OCI-LY7 (cell line): ENCODE results near the gene SLC6A6. TPM values are rescaled to one million over a fixed set of nuclear protein-coding genes. Genes with fewer than 3 reads are reported as not detected.

ENCODE experiments used
- BruUV-seq: library from RNA; stranded (reverse); fragments of 400-500 nt; replicated peaks from 2 replicates; lab custom pipeline; 2021; lab: Mats Ljungman, UMichigan
- CTCF ChIA-PET: fragments of 300-600 bp; sonication (Branson Sonifier 250); formaldehyde crosslinking; loops from one replicate; lab custom pipeline; 2022; ENCODE audit warnings: antibody characterized with exemption; ENCODE audit not compliant: unreplicated experiment; lab: Charles Lee
- POLR2A ChIA-PET: fragments of 300-600 bp; sonication (Branson Sonifier 250); formaldehyde crosslinking; loops from one replicate; lab custom pipeline; 2022; ENCODE audit warnings: antibody characterized with exemption; lab: Charles Lee
- DNase-seq: peaks from one replicate; pipeline ENCODE4 v3.0.0-alpha.2; 2015; ENCODE audit warnings: low spot score
- H2AFZ ChIP-seq: fragments of 200-600 bp; sonication (generic), shearing (Covaris generic); 2 replicates; pipeline ENCODE4 v1.6.1; 2014; ENCODE audit warnings: mild to moderate bottlenecking, antibody characterized with exemption, low read length, moderate library complexity
- H3K27ac ChIP-seq: fragments of 200-600 bp; sonication (generic); 2 replicates; pipeline ENCODE4 v1.5.1; 2014; ENCODE audit warnings: mixed run types, low read depth, mild to moderate bottlenecking, moderate library complexity, low read length, inconsistent platforms; ENCODE audit not compliant: poor library complexity, severe bottlenecking
- H3K36me3 ChIP-seq: fragments of 200-600 bp; sonication (generic); 2 replicates; pipeline ENCODE4 v1.6.1; 2014; ENCODE audit warnings: mild to moderate bottlenecking, antibody characterized with exemption, low read length, moderate library complexity, mixed read lengths; ENCODE audit not compliant: insufficient read depth
- H3K4me1 ChIP-seq: fragments of 200-600 bp; sonication (generic); 2 replicates; pipeline ENCODE4 v1.5.1; 2014; ENCODE audit warnings: mild to moderate bottlenecking, low read length; ENCODE audit not compliant: insufficient read depth, poor library complexity, severe bottlenecking
- H3K4me2 ChIP-seq: fragments of 200-600 bp; sonication (generic); 2 replicates; pipeline ENCODE4 v1.6.1; 2014; ENCODE audit warnings: mild to moderate bottlenecking, low read length
- H3K4me3 ChIP-seq: fragments of 200-600 bp; sonication (generic); 2 replicates; pipeline ENCODE4 v1.5.1; 2014; ENCODE audit warnings: mild to moderate bottlenecking, low read depth, low read length; ENCODE audit not compliant: poor library complexity, severe bottlenecking
- H3K79me2 ChIP-seq: fragments of 200-600 bp; sonication (generic); 2 replicates; pipeline ENCODE4 v1.6.1; 2016; ENCODE audit warnings: low read depth, mild to moderate bottlenecking, low read length, moderate library complexity, mixed read lengths; ENCODE audit not compliant: insufficient read depth
- H3K9me2 ChIP-seq: fragments of 200-600 bp; sonication (generic); 2 replicates; pipeline ENCODE4 v1.6.1; 2016; ENCODE audit warnings: mild to moderate bottlenecking, low read length, mixed read lengths; ENCODE audit not compliant: insufficient read depth
- H3K9me3 ChIP-seq: fragments of 200-600 bp; sonication (generic); 2 replicates; pipeline ENCODE4 v1.6.1; 2014; ENCODE audit warnings: mild to moderate bottlenecking, mixed run types, low read length, mixed read lengths
- H4K20me1 ChIP-seq: fragments of 200-600 bp; sonication (generic); 2 replicates; pipeline ENCODE4 v1.6.1; 2014; ENCODE audit warnings: mild to moderate bottlenecking, antibody characterized with exemption, low read length, moderate library complexity, mixed read lengths; ENCODE audit not compliant: insufficient read depth
- CTCF ChIP-seq: fragments of 200-600 bp; sonication (generic); conservative IDR thresholded peaks from 2 replicates; pipeline ENCODE4 v1.5.1; 2014; ENCODE audit warnings: mild to moderate bottlenecking, antibody characterized with exemption, low read length, moderate library complexity, mixed read lengths
- EZH2phosphoT487 ChIP-seq: fragments of 200-600 bp; sonication (generic); IDR thresholded peaks from 2 replicates; pipeline ENCODE4 v1.6.1; 2018; ENCODE audit warnings: low read depth, borderline replicate concordance, mild to moderate bottlenecking, mixed run types, antibody characterized with exemption, low read length, moderate library complexity, mixed read lengths
- intact Hi-C: fragments of 100-400 bp; cut with micrococcal nuclease; formaldehyde crosslinking; loops from one replicate; pipeline ENCODE4 v1.10.0; 2022; ENCODE audit not compliant: unreplicated experiment
- total RNA-seq, 2 experiments: library from RNA; depleted of rRNA in 1 of 2; stranded (reverse); fragments of >200 nt in 1 of 2; shearing (Covaris generic) in 1 of 2; gene quantifications; 2 replicates each; pipeline ENCODE4 v1.2.3, GENCODE V29; 2014 to 2022

SLC6A6 gene
- total RNA-seq, 2 experiments from 2014 or later, result 43.0 to 51.8 TPM

GRCh38 chr3:14507757-14508504 lies 105.5 kb downstream of the SLC6A6 start:
- TF ChIP-seq CTCF (no peak), EZH2phosphoT487 (no peak)

GRCh38 chr3:14508505-14508819 lies 106.1 kb downstream of the SLC6A6 start:
- Histone ChIP-seq H3K9me3 (no peaks in the 10 kb centered on the region), H3K4me3 (no peak overlapping the region), H3K27ac (no peak overlapping the region), H2AFZ (no peak overlapping the region), H3K36me3 (no peaks in the 10 kb centered on the region), H3K9me2 (no peaks in the 10 kb centered on the region), H3K79me2 (no peaks in the 10 kb centered on the region), H3K4me1 (no peaks in the 10 kb centered on the region), H3K4me2 (no peak overlapping the region), H4K20me1 (no peaks in the 10 kb centered on the region)
- CTCF ChIA-PET, result no interaction called here
- intact Hi-C loops, result loop anchor here (5.0 to 10.0 kb wide), 2 partner anchors 276 to 306 kb away; no protein-coding TSS in a partner anchor
- TF ChIP-seq EZH2phosphoT487 (no peak), CTCF (no peak)
- no TSS peak for BruUV-seq
- no peak for DNase-seq
- POLR2A ChIA-PET, result no interaction called here

More at GRCh38 chr3:14507757-14508504, 105.5 kb downstream of the SLC6A6 start:
- H3K9me2 ChIP-seq, result no peaks in the 10 kb centered on the region
- H3K4me2 ChIP-seq, result no peak overlapping the region
- no peak for DNase-seq
- H3K36me3 ChIP-seq, result no peaks in the 10 kb centered on the region
- BruUV-seq, result no TSS peak
- intact Hi-C loops, result loop anchor here (5.0 to 10.0 kb wide), 2 partner anchors 277 to 306 kb away; no protein-coding TSS in a partner anchor
- no peak overlapping the region for H3K4me3 ChIP-seq
- no peak overlapping the region for H2AFZ ChIP-seq
- CTCF ChIA-PET, result no interaction called here
- H3K79me2 ChIP-seq, result no peaks in the 10 kb centered on the region
- POLR2A ChIA-PET, result no interaction called here
- no peaks in the 10 kb centered on the region for H3K4me1 ChIP-seq
- no peaks in the 10 kb centered on the region for H3K9me3 ChIP-seq
- H4K20me1 ChIP-seq, result no peaks in the 10 kb centered on the region
- no peak overlapping the region for H3K27ac ChIP-seq
